H9 (cell line): ENCODE results near the gene OR7A10. TPM values are rescaled to one million over a fixed set of nuclear protein-coding genes. Genes with fewer than 3 reads are reported as not detected.

ENCODE experiments used
- DNase-seq: peaks from one replicate; pipeline ENCODE4 v3.0.0-alpha.2; 2017
- H2AFZ ChIP-seq: one replicate; pipeline ENCODE4 v1.6.1; 2013; ENCODE audit warnings: mild to moderate bottlenecking, low read length, control low read depth, moderate library complexity
- H2AK5ac ChIP-seq: 2 replicates; pipeline ENCODE4 v1.6.1; 2013; ENCODE audit warnings: low read length, control low read depth, mixed read lengths; ENCODE audit not compliant: insufficient read length
- H2BK120ac ChIP-seq: one replicate; pipeline ENCODE4 v1.6.1; 2013; ENCODE audit warnings: low read depth, mild to moderate bottlenecking, low read length, control low read depth, inconsistent platforms; ENCODE audit not compliant: poor library complexity, severe bottlenecking
- H2BK12ac ChIP-seq: 2 replicates; pipeline ENCODE4 v1.6.1; 2013; ENCODE audit warnings: low read length, control low read depth, mixed read lengths, low read depth; ENCODE audit not compliant: insufficient read length
- H2BK15ac ChIP-seq: 2 replicates; pipeline ENCODE4 v1.6.1; 2013; ENCODE audit warnings: low read depth, low read length, control low read depth
- H2BK20ac ChIP-seq: one replicate; pipeline ENCODE4 v1.6.1; 2013; ENCODE audit warnings: low read depth, mild to moderate bottlenecking, low read length, control low read depth, inconsistent platforms; ENCODE audit not compliant: poor library complexity, severe bottlenecking
- H2BK5ac ChIP-seq: 2 replicates; pipeline ENCODE4 v1.6.1; 2013; ENCODE audit warnings: low read length, control low read depth, mixed read lengths; ENCODE audit not compliant: insufficient read length
- H3K14ac ChIP-seq: 2 replicates; pipeline ENCODE4 v1.6.1; 2013; ENCODE audit warnings: low read length, control low read depth; ENCODE audit not compliant: insufficient read depth
- H3K18ac ChIP-seq: 2 replicates; pipeline ENCODE4 v1.6.1; 2013; ENCODE audit warnings: low read depth, mild to moderate bottlenecking, mixed read lengths, low read length, control low read depth; ENCODE audit not compliant: insufficient read length
- H3K23ac ChIP-seq: 2 replicates; pipeline ENCODE4 v1.6.1; 2013; ENCODE audit warnings: low read length, control low read depth, mixed read lengths, low read depth; ENCODE audit not compliant: insufficient read length
- H3K23me2 ChIP-seq: 2 replicates; pipeline ENCODE4 v1.6.1; 2013; ENCODE audit warnings: low read depth, mild to moderate bottlenecking, mixed read lengths, low read length, control low read depth; ENCODE audit not compliant: insufficient read length, poor library complexity, severe bottlenecking
- H3K27ac ChIP-seq: 2 replicates; pipeline ENCODE4 v1.5.1; 2013; ENCODE audit warnings: low read length, control low read depth, mixed read lengths, low read depth; ENCODE audit not compliant: insufficient read length
- H3K27me3 ChIP-seq: 2 replicates; pipeline ENCODE4 v1.6.1; 2013; ENCODE audit warnings: low read length, control low read depth, inconsistent platforms; ENCODE audit not compliant: insufficient read depth
- H3K4ac ChIP-seq: 2 replicates; pipeline ENCODE4 v1.6.1; 2013; ENCODE audit warnings: low read depth, mild to moderate bottlenecking, control low read depth, inconsistent platforms, low read length, moderate library complexity
- H3K4me1 ChIP-seq: 2 replicates; pipeline ENCODE4 v1.6.1; 2013; ENCODE audit warnings: low read length, control low read depth, inconsistent platforms; ENCODE audit not compliant: insufficient read depth
- H3K4me2 ChIP-seq: 2 replicates; pipeline ENCODE4 v1.6.1; 2013; ENCODE audit warnings: low read length, control low read depth, mixed read lengths; ENCODE audit not compliant: insufficient read length, insufficient read depth
- H3K56ac ChIP-seq: 2 replicates; pipeline ENCODE4 v1.6.1; 2013; ENCODE audit warnings: low read depth, mild to moderate bottlenecking, mixed read lengths, low read length, control low read depth; ENCODE audit not compliant: insufficient read length
- H3K79me1 ChIP-seq: 2 replicates; pipeline ENCODE4 v1.6.1; 2013; ENCODE audit warnings: low read depth, mild to moderate bottlenecking, moderate library complexity, low read length, control low read depth, inconsistent platforms; ENCODE audit not compliant: insufficient read depth, poor library complexity, severe bottlenecking
- H3K79me2 ChIP-seq: 2 replicates; pipeline ENCODE4 v1.6.1; 2013; ENCODE audit warnings: low read length, control low read depth, inconsistent platforms; ENCODE audit not compliant: insufficient read depth
- H3K9ac ChIP-seq: 2 replicates; pipeline ENCODE4 v1.6.1; 2013; ENCODE audit warnings: low read length, control low read depth, mixed read lengths; ENCODE audit not compliant: insufficient read length; ENCODE audit errors: extremely low read depth
- H3K9me3 ChIP-seq: one replicate; pipeline ENCODE4 v1.6.1; 2013; ENCODE audit warnings: low read depth, low read length, inconsistent platforms; ENCODE audit not compliant: control insufficient read depth
- H3T11ph ChIP-seq: one replicate; pipeline ENCODE4 v1.6.1; 2013; ENCODE audit warnings: mild to moderate bottlenecking, low read length, control low read depth, inconsistent platforms
- H4K20me1 ChIP-seq: one replicate; pipeline ENCODE4 v1.6.1; 2013; ENCODE audit not compliant: control insufficient read depth, insufficient read length, insufficient read depth
- H4K5ac ChIP-seq: 2 replicates; pipeline ENCODE4 v1.6.1; 2013; ENCODE audit warnings: low read depth, mild to moderate bottlenecking, mixed read lengths, low read length, control low read depth; ENCODE audit not compliant: insufficient read length
- H4K8ac ChIP-seq: replicated peaks from 2 replicates; pipeline ENCODE4 v1.6.1; 2013; ENCODE audit warnings: low read length, control low read depth, mixed read lengths, low read depth; ENCODE audit not compliant: insufficient read length
- H4K91ac ChIP-seq: 2 replicates; pipeline ENCODE4 v1.6.1; 2013; ENCODE audit warnings: low read depth, mild to moderate bottlenecking, moderate library complexity, mixed read lengths, low read length, control low read depth; ENCODE audit not compliant: insufficient read length
- H3K27ac Mint-ChIP-seq, 3 experiments: 2 replicates in 2 of 3; 3 replicates in 1 of 3; pipeline ENCODE4 v1.8.0; 2020 to 2021; ENCODE audit warnings: mixed read lengths in 3 of 3, mild to moderate bottlenecking in 1 of 3, moderate library complexity in 1 of 3
- H3K27me3 Mint-ChIP-seq: 2 replicates; pipeline ENCODE4 v1.8.0; 2021; ENCODE audit warnings: low read depth, mild to moderate bottlenecking, moderate library complexity, mixed read lengths
- H3K36me3 Mint-ChIP-seq, 3 experiments: 2 replicates in 2 of 3; 3 replicates in 1 of 3; pipeline ENCODE4 v1.8.0; 2020 to 2021; ENCODE audit warnings: low read depth in 3 of 3, mixed read lengths in 3 of 3; ENCODE audit not compliant: insufficient read depth in 1 of 3
- H3K4me1 Mint-ChIP-seq, 2 experiments: 2 replicates each; pipeline ENCODE4 v1.8.0; 2020; ENCODE audit warnings: mixed read lengths in 2 of 2
- H3K4me3 Mint-ChIP-seq, 2 experiments: 2 replicates in 1 of 2; 3 replicates in 1 of 2; pipeline ENCODE4 v1.8.0; 2020 to 2021; ENCODE audit warnings: mild to moderate bottlenecking in 2 of 2, mixed read lengths in 2 of 2, moderate library complexity in 1 of 2
- H3K9me3 Mint-ChIP-seq, 2 experiments: 2 replicates in 1 of 2; 3 replicates in 1 of 2; pipeline ENCODE4 v1.8.0; 2020; ENCODE audit warnings: mild to moderate bottlenecking in 2 of 2, mixed read lengths in 2 of 2, moderate library complexity in 1 of 2
- CTCF ChIP-seq: fragments of 200-600 bp; sonication (generic); conservative IDR thresholded peaks from 3 replicates; pipeline ENCODE4 v1.8.0; 2021; ENCODE audit warnings: antibody characterized with exemption, mild to moderate bottlenecking
- WGBS: extraction: QIAGEN DNeasy Blood & Tissue Kit; methylation state at CpG from one replicate; pipeline ENCODE4 v1.1.7; 2013; ENCODE audit warnings: missing lambda C conversion rate, low lambda C conversion rate, mixed read lengths; ENCODE audit not compliant: insufficient read length; ENCODE audit errors: extremely low coverage; 5-methylcytosine and 5-hydroxymethylcytosine counted together
- total RNA-seq: library from RNA; stranded (reverse); gene quantifications from 2 replicates; pipeline ENCODE4 v1.2.1, GENCODE V29; 2021

The OR7A10 gene
- total RNA-seq, 1 experiment from 2014 or later, result not detected

- Histone ChIP-seq H4K5ac (no peak overlapping the region), H3K4me1 (no peaks in the 10 kb centered on the region), H3K4me2 (no peak overlapping the region), H3K4ac (no peak overlapping the region), H2BK120ac (no peak overlapping the region), H3K23ac (no peak overlapping the region), H4K8ac (no peak overlapping the region), H4K20me1 (no peaks in the 10 kb centered on the region), H3K79me1 (no peaks in the 10 kb centered on the region), H2BK5ac (no peak overlapping the region), H3T11ph (no peak overlapping the region), H3K9ac (no peak overlapping the region), H2AFZ (no peak overlapping the region), H3K27ac (no peak overlapping the region), H2BK20ac (no peak overlapping the region), H2AK5ac (no peak overlapping the region), H3K23me2 (no peaks in the 10 kb centered on the region), H3K9me3 (peaks cover 6% of the 10 kb centered on the region), H2BK12ac (no peak overlapping the region), H3K27me3 (no peaks in the 10 kb centered on the region), H3K56ac (no peak overlapping the region), H3K79me2 (0 out of 2 replicates have a peak, but pooled peaks cover 1% of the 10 kb centered on the region), H4K91ac (no peak overlapping the region), H3K18ac (no peak overlapping the region), H2BK15ac (no peak overlapping the region), H3K14ac (no peak overlapping the region)
- Mint-ChIP-seq H3K4me1 (no peaks in the 10 kb centered on the region), H3K9me3 (peaks cover 49 to 95% of the 10 kb centered on the region in 2 experiments), H3K36me3 (peaks cover 2 to 23% (median 4%) of the 10 kb centered on the region in 3 experiments; a peak in 6 of 7 replicates), H3K4me3 (no peak overlapping the region), H3K27me3 (no peaks in the 10 kb centered on the region), H3K27ac (no peak overlapping the region)
- TF ChIP-seq CTCF, result no peak
- no CpG with 5 or more reads among the region's 1 CpG for WGBS
- no peak for DNase-seq
Observed at GRCh38 chr19:14840206-14840605, 8.5 kb downstream of the OR7A10 start.
